GM19239 (cell line): ENCODE results near the gene KIF22.

ENCODE experiments used
- DNase-seq: peaks from one replicate; pipeline ENCODE4 v3.0.0; 2011; ENCODE audit warnings: low spot score; ENCODE audit not compliant: insufficient read length
- FAIRE-seq: peaks from 2 replicates; lab custom pipeline; 2011; peaks lifted over from hg19 to GRCh38; lab: Jason Lieb, UNC

KIF22 gene

GRCh38 chr16:29811896-29812665 is 21.5 kb downstream of the KIF22 start, which contains the start of gene PRRT2:
Gene PRRT2, plus strand, starts transcription at chr16:29812193. Its CDS starts 862 bp downstream, at chr16:29813055.
- FAIRE-seq (peak; percentile 26), DNase-seq (no peak)

- DNase-seq (no peak), FAIRE-seq (no peak)
Measured at GRCh38 chr16:29812754-29813643, 22.4 kb downstream of the KIF22 start.

- DNase-seq (no peak), FAIRE-seq (no peak)
Measured at GRCh38 chr16:29813644-29814562, 23.4 kb downstream of the KIF22 start.

- FAIRE-seq, result no peak
- no peak for DNase-seq
Measured at GRCh38 chr16:29814592-29814991, 24.0 kb downstream of the KIF22 start.

- FAIRE-seq (no peak), DNase-seq (no peak)
Measured at GRCh38 chr16:29815032-29815721, 24.6 kb downstream of the KIF22 start.

- DNase-seq (peak; percentile 91), FAIRE-seq (peak; percentile 98)
Measured at GRCh38 chr16:29815793-29816693, 25.5 kb downstream of the KIF22 start, which contains the start of gene PAGR1. Gene PAGR1, plus strand, starts transcription at chr16:29816152. Its CDS starts 374 bp downstream, at chr16:29816526.

GRCh38 chr16:29816694-29817441 is 26.3 kb downstream of the KIF22 start:
- peak; percentile 78 for FAIRE-seq

GRCh38 chr16:29818082-29818481 is 27.5 kb downstream of the KIF22 start:
- DNase-seq (no peak), FAIRE-seq (no peak)

More at GRCh38 chr16:29816694-29817441, 26.3 kb downstream of the KIF22 start:
- no peak for DNase-seq

- no peak for FAIRE-seq
- DNase-seq, result no peak
Measured at GRCh38 chr16:29819506-29819905, 29.0 kb downstream of the KIF22 start.

GRCh38 chr16:29820271-29820701 is 29.7 kb downstream of the KIF22 start, which contains the start of gene MVP:
Gene MVP, plus strand, starts transcription at chr16:29820462. Its CDS starts 10,088 bp downstream, at chr16:29830550.
- FAIRE-seq (peak; percentile 89), DNase-seq (no peak)

GRCh38 chr16:29820730-29821642 is 30.4 kb downstream of the KIF22 start:
- DNase-seq (peak; percentile 52), FAIRE-seq (peak; percentile 49)

GRCh38 chr16:29821643-29822115 is 31.1 kb downstream of the KIF22 start:
- FAIRE-seq (no peak), DNase-seq (no peak)

- FAIRE-seq, result no peak
- no peak for DNase-seq
Measured at GRCh38 chr16:29824589-29825144, 34.1 kb downstream of the KIF22 start.

GRCh38 chr16:29825145-29826044 is 34.8 kb downstream of the KIF22 start:
- DNase-seq, result peak; percentile 52
- FAIRE-seq, result peak; percentile 33

GRCh38 chr16:29826342-29826695 is 35.8 kb downstream of the KIF22 start:
- no peak for FAIRE-seq
- no peak for DNase-seq
